Transverse colon (tissue), 4 donors: ENCODE data around the gene KRT222. TPM values are rescaled to one million over a fixed set of nuclear protein-coding genes. Genes with fewer than 3 reads are reported as not detected.
A peak's percentile ranks its signal among the peaks of the same experiment; 100 is the strongest.

ENCODE experiments used
- DNase-seq: peaks from one replicate; pipeline ENCODE4 v3.0.0-alpha.2; 2019
- H3K27ac ChIP-seq, 4 donors: fragments of 200-600 bp; sonication (generic); 2 replicates each; pipeline ENCODE4 v1.5.1; 2016 to 2018; ENCODE audit warnings: inconsistent platforms in 4 of 4
- H3K27me3 ChIP-seq: fragments of 200-600 bp; sonication (generic); 2 replicates; pipeline ENCODE4 v1.5.1; 2017; ENCODE audit warnings: inconsistent platforms
- H3K36me3 ChIP-seq, 4 donors: fragments of 200-600 bp; sonication (generic); 2 replicates each; pipeline ENCODE4 v1.5.1; 2017 to 2019; ENCODE audit warnings: inconsistent platforms in 4 of 4
- H3K4me1 ChIP-seq, 4 donors: fragments of 200-600 bp; sonication (generic); 2 replicates each; pipeline ENCODE4 v1.5.1; 2017 to 2020; ENCODE audit warnings: inconsistent platforms in 4 of 4
- H3K4me3 ChIP-seq, 4 donors: fragments of 200-600 bp; sonication (generic); 1 replicate in 1 of 4; 2 replicates in 3 of 4; pipeline versions ENCODE4 v1.5.1 to v1.6.1; 2017 to 2019; ENCODE audit warnings: inconsistent platforms in 4 of 4
- H3K9me3 ChIP-seq, 2 donors: fragments of 200-600 bp; sonication (generic); 2 replicates each; pipeline ENCODE4 v1.5.1; 2017 to 2019; ENCODE audit warnings: inconsistent platforms in 2 of 2
- CTCF ChIP-seq, 5 experiments: fragments of 200-600 bp in 3 of 5; fragments of 450-650 bp in 2 of 5; sonication (generic) in 3 of 5; IDR thresholded peaks; 1 replicate in 2 of 5; 2 replicates in 3 of 5; pipeline ENCODE4 v1.5.1; 2016 to 2017; ENCODE audit warnings: antibody characterized with exemption in 5 of 5, inconsistent platforms in 3 of 5, mild to moderate bottlenecking in 2 of 5, moderate library complexity in 1 of 5
- EP300 ChIP-seq: sonication (generic); formaldehyde crosslinking; IDR thresholded peaks from one replicate; pipeline ENCODE4 v1.6.1; 2017; ENCODE audit warnings: antibody characterized with exemption, low read depth
- POLR2A ChIP-seq: fragments of 450-650 bp; IDR thresholded peaks from one replicate; pipeline ENCODE4 v1.6.1; 2016; ENCODE audit warnings: antibody characterized with exemption, mild to moderate bottlenecking, moderate library complexity
- POLR2AphosphoS5 ChIP-seq, 3 donors: sonication (generic); formaldehyde crosslinking; IDR thresholded peaks; one replicate each; pipeline ENCODE4 v1.6.1; 2016; ENCODE audit warnings: antibody characterized with exemption in 3 of 3
- WGBS, 2 donors: methylation state at CpG; one replicate each; pipeline ENCODE4 v1.1.5; 2018; ENCODE audit warnings: low coverage in 1 of 2; 5-methylcytosine and 5-hydroxymethylcytosine counted together
- in situ Hi-C, 4 donors: fragments of 200-750 bp; cut with MboI; loops; one replicate each; pipeline versions ENCODE4 v1.15.0 to v1.15.1; 2017; ENCODE audit warnings: low sequenced_read_pairs in 3 of 4, low pct_ligation_motif_present in 1 of 4, low pct_unique_long_range_greater_than_20kb in 1 of 4
- intact Hi-C: fragments of 100-400 bp; cut with DNase I; formaldehyde crosslinking; loops from one replicate; pipeline ENCODE4 v1.15.1; 2023; ENCODE audit warnings: low total_unique reads
- total RNA-seq, 4 donors: library from RNA; depleted of rRNA; stranded (reverse); fragments of >200 nt; gene quantifications; one replicate each; pipeline ENCODE4 v1.1.0, GENCODE V29; 2016

Gene KRT222
- total RNA-seq, 4 donors from 2014 or later = 0.27 to 0.48 TPM; not detected in 2

DNA sequence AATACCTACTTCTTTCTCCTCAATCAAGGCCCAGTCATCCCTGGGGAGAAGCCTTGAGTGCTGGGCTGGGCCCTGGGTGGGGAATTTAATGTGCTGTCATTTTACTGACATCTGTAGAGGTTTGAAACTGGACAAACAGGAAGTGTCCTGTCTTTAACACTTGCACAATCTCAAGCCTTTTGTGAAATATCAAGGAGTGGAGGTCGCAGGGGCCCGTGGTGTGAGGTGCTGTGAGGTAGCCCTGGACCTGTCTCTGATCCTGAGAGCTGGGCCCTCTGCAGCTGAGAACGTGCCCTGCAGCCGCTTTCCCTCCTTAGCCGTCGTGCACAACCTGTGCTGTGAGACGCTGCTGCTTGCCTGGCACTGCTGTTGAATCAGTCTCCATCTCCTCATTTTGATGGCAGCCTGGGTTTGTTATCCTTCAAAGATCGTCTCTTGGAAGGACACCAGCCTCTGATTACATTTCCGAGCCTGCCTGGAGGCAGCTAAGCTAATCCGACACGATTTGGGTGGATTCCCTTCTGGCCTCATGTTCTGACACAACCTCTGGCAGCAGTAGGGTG is 47.2 kb downstream of the KRT222 start:
- Histone ChIP-seq H3K4me3 (no peak overlapping the region), H3K36me3 (no peaks in the 10 kb centered on the region), H3K27me3 (no peaks in the 10 kb centered on the region), H3K9me3 (no peaks in the 10 kb centered on the region), H3K27ac (peak overlapping the region in 1 of 4 donors; percentile 23), H3K4me1 (peaks cover 0 to 35% (median 18%) of the 10 kb centered on the region in 4 donors)
- TF ChIP-seq POLR2AphosphoS5 (IDR thresholded peaks at IDR 0.05) = no peak
- TF ChIP-seq CTCF (IDR thresholded peaks at IDR 0.05) = no peak
- TF ChIP-seq EP300 = no peak
- no peak for TF ChIP-seq POLR2A
- no peak for DNase-seq
- WGBS, 2 donors = 67 to 68% methylated on average over 2 to 11 of the region's 11 CpGs
- in situ Hi-C loops (loop anchor here (10.0 to 25.0 kb wide), 4 partner anchors 107 to 1045 kb away; partner anchors contain the start of genes KRT28 (in 3 of the 4) and KRT27 (in 2 of the 4)), intact Hi-C loops (no loop called here)

DNA sequence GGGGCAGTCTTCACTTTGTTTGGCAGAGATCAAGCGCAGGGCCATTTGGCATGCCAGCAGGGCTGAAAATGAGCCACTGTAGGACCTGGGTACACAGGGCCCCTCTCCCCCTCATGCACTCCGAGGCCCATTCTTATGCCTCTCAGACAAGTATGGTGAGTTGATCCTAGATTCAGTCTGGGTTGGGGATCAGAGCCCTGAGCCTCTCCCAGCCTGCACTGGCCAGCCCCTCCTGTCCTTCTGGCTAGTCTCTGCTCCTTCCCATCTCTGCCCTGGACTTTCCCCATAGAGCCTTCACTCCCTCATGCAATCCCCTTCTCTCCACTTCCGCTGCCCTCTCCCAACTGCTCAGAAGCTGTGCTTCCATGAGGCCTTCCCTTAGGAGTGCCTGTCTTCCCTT is 48.4 kb downstream of the KRT222 start:
- in situ Hi-C loops = loop anchor here (10.0 to 25.0 kb wide), 4 partner anchors 108 to 1046 kb away; partner anchors contain the start of genes KRT28 (in 3 of the 4) and KRT27 (in 2 of the 4)
- no peak overlapping the region for H3K27ac ChIP-seq
- 89 to 100% methylated on average over 1 to 3 of the region's 3 CpGs for WGBS, 2 donors

DNA sequence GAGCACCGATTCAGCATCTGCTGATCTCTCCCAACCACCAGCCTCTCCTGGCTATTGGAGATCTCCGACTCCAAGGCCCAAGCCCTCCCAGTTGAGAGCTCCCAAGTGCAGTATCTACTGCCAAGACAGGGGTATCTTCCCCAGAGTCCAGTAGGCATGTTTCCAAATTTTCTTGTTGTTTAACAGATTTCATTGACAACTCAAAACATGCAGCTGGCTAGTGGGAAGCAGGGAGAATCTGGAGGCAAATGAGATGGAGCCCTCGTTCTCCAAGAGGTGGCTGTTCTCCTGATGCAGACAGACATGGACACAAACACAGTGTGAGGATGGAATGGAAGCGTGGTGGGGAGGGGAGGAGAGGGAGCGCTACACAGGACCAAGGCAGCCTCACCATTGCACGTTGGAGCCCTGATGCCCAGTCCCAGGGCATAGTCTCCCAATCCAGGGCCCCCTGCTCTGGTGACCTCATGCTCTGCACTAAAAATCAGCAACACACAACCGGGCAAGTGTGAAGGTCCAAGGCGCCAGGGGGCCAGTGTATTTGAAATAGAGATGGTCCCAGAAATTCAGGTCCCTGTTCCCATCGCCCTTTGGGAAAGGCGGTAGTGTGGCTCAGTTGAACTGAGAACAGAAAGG is 49.0 kb downstream of the KRT222 start:
- in situ Hi-C loops = loop anchor here (10.0 to 25.0 kb wide), 4 partner anchors 109 to 1046 kb away; partner anchors contain the start of genes KRT28 (in 3 of the 4) and KRT27 (in 2 of the 4)
- WGBS, 2 donors = 79% methylated on average over 10 of the region's 10 CpGs; no CpG with 5 or more reads in 1 of the 2 donors

More for the DNA sequence above, 48.4 kb downstream of the KRT222 start:
- H3K4me1 ChIP-seq = peaks cover 0 to 27% (median 18%) of the 10 kb centered on the region in 4 donors
- intact Hi-C loops = no loop called here
- no peaks in the 10 kb centered on the region for H3K9me3 ChIP-seq
- no peaks in the 10 kb centered on the region for H3K27me3 ChIP-seq
- DNase-seq = no peak
- H3K4me3 ChIP-seq = no peak overlapping the region
- no peaks in the 10 kb centered on the region for H3K36me3 ChIP-seq
- no peak for TF ChIP-seq EP300

GRCh38 chr17:40615068-40615840 is 49.7 kb downstream of the KRT222 start:
- H3K27me3 ChIP-seq = no peaks in the 10 kb centered on the region
- peaks cover 0 to 26% (median 17%) of the 10 kb centered on the region in 4 donors for H3K4me1 ChIP-seq
- 17 to 63% methylated on average over 1 to 7 of the region's 7 CpGs for WGBS, 2 donors
- TF ChIP-seq POLR2AphosphoS5 (IDR thresholded peaks at IDR 0.05) (no peak), CTCF (IDR thresholded peaks at IDR 0.05) (peak; percentile 29 to 55 (median 42))
- no peaks in the 10 kb centered on the region for H3K36me3 ChIP-seq
- peak; percentile 59 for DNase-seq
- H3K9me3 ChIP-seq = no peaks in the 10 kb centered on the region
- in situ Hi-C loops (loop anchor here (10.0 to 25.0 kb wide), 4 partner anchors 110 to 1047 kb away; partner anchors contain the start of genes KRT28 (in 3 of the 4) and KRT27 (in 2 of the 4)), intact Hi-C loops (no loop called here)
- H3K27ac ChIP-seq = peak overlapping the region in 1 of 4 donors; percentile 26
- no peak overlapping the region for H3K4me3 ChIP-seq

More for the DNA sequence above, 49.0 kb downstream of the KRT222 start:
- no peaks in the 10 kb centered on the region for H3K36me3 ChIP-seq
- H3K27me3 ChIP-seq = no peaks in the 10 kb centered on the region
- no peak overlapping the region for H3K4me3 ChIP-seq
- peak overlapping the region in 1 of 4 donors; percentile 26 for H3K27ac ChIP-seq
- no peaks in the 10 kb centered on the region for H3K9me3 ChIP-seq
- intact Hi-C loops = no loop called here
- H3K4me1 ChIP-seq = peaks cover 0 to 27% (median 18%) of the 10 kb centered on the region in 4 donors
- TF ChIP-seq CTCF (IDR thresholded peaks at IDR 0.05) (no peak), POLR2AphosphoS5 (IDR thresholded peaks at IDR 0.05) (no peak), EP300 (no peak), POLR2A (no peak)
- DNase-seq = no peak
